Osteoblast (primary cell): ENCODE data around the gene COL16A1. TPM values are rescaled to one million over a fixed set of nuclear protein-coding genes. Genes with fewer than 3 reads are reported as not detected.

Experiments used
- DNase-seq: peaks from one replicate; pipeline ENCODE4 v3.0.0; 2011; ENCODE audit warnings: low spot score, mixed read lengths; ENCODE audit not compliant: insufficient read length; ENCODE audit errors: missing footprints
- H2AFZ ChIP-seq: 2 replicates; pipeline ENCODE4 v1.6.0; 2011; ENCODE audit warnings: mild to moderate bottlenecking, low read length
- H3K27ac ChIP-seq: 2 replicates; pipeline ENCODE4 v1.5.1; 2011; ENCODE audit warnings: mild to moderate bottlenecking, low read depth, low read length, moderate library complexity
- H3K27me3 ChIP-seq: 2 replicates; pipeline ENCODE4 v1.6.0; 2012; ENCODE audit warnings: mild to moderate bottlenecking, control low read depth, inconsistent platforms, low read length, moderate library complexity; ENCODE audit not compliant: insufficient read depth
- H3K36me3 ChIP-seq: 2 replicates; pipeline ENCODE4 v1.5.1; 2011; ENCODE audit warnings: mild to moderate bottlenecking, low read length, control low read depth, moderate library complexity; ENCODE audit not compliant: insufficient read depth
- H3K4me1 ChIP-seq: 2 replicates; pipeline ENCODE4 v1.5.1; 2011; ENCODE audit warnings: mild to moderate bottlenecking, low read length, control low read depth, moderate library complexity; ENCODE audit not compliant: insufficient read depth
- H3K4me2 ChIP-seq: 2 replicates; pipeline ENCODE4 v1.6.0; 2011; ENCODE audit warnings: mild to moderate bottlenecking, low read length; ENCODE audit not compliant: insufficient read depth
- H3K4me3 ChIP-seq: fragments of 200-600 bp; sonication (generic); 3 replicates; pipeline ENCODE4 v1.5.1; 2012; ENCODE audit warnings: mild to moderate bottlenecking, low read length, inconsistent platforms; ENCODE audit not compliant: insufficient read depth
- H3K79me2 ChIP-seq: 2 replicates; pipeline ENCODE4 v1.6.0; 2012; ENCODE audit warnings: mild to moderate bottlenecking, low read length, control low read depth, inconsistent platforms; ENCODE audit not compliant: insufficient read depth
- H3K9me3 ChIP-seq: 2 replicates; pipeline ENCODE4 v1.5.1; 2011; ENCODE audit warnings: low read depth, low read length, control low read depth
- H4K20me1 ChIP-seq: 2 replicates; pipeline ENCODE4 v1.6.0; 2012; ENCODE audit warnings: mild to moderate bottlenecking, low read length, control low read depth; ENCODE audit not compliant: insufficient read depth
- CTCF ChIP-seq: IDR thresholded peaks from 2 replicates; pipeline ENCODE4 v1.5.1; 2011; ENCODE audit warnings: mild to moderate bottlenecking, low read depth, low read length, moderate library complexity; ENCODE audit errors: extremely low read depth
- total RNA-seq: library from RNA; depleted of rRNA; stranded (reverse); fragments of >200 nt; gene quantifications from 2 replicates; pipeline ENCODE4 v1.2.3, GENCODE V29; 2012

Gene COL16A1
- total RNA-seq, 1 donor = 197 TPM

GRCh38 chr1:31732343-31732742, 28.5 kb upstream of the COL16A1 start:
- no peaks in the 10 kb centered on the region for H3K79me2 ChIP-seq
- no peaks in the 10 kb centered on the region for H3K27me3 ChIP-seq
- H3K4me1 ChIP-seq = peaks cover 5% of the 10 kb centered on the region
- TF ChIP-seq CTCF = no peak
- no peak overlapping the region for H2AFZ ChIP-seq
- peaks cover 4% of the 10 kb centered on the region for H3K36me3 ChIP-seq
- no peaks in the 10 kb centered on the region for H3K9me3 ChIP-seq
- H3K4me3 ChIP-seq = no peak overlapping the region
- no peak overlapping the region for H3K4me2 ChIP-seq
- no peak overlapping the region for H3K27ac ChIP-seq
- no peak for DNase-seq
- no peaks in the 10 kb centered on the region for H4K20me1 ChIP-seq

- Histone ChIP-seq H3K79me2 (no peaks in the 10 kb centered on the region), H3K36me3 (peaks cover 4% of the 10 kb centered on the region), H4K20me1 (peaks cover 5% of the 10 kb centered on the region)
Measured at GRCh38 chr1:31731049-31731565, 27.3 kb upstream of the COL16A1 start.

GRCh38 chr1:31730336-31731048, 26.7 kb upstream of the COL16A1 start:
- TF ChIP-seq CTCF = no peak
- H3K36me3 ChIP-seq = peaks cover 4% of the 10 kb centered on the region
- H3K79me2 ChIP-seq = no peaks in the 10 kb centered on the region
- H3K27me3 ChIP-seq = no peaks in the 10 kb centered on the region
- no peak overlapping the region for H3K27ac ChIP-seq
- H3K4me3 ChIP-seq = no peak overlapping the region
- peaks cover 5% of the 10 kb centered on the region for H3K4me1 ChIP-seq
- H2AFZ ChIP-seq = no peak overlapping the region
- H4K20me1 ChIP-seq = peaks cover 5% of the 10 kb centered on the region
- no peaks in the 10 kb centered on the region for H3K9me3 ChIP-seq
- no peak overlapping the region for H3K4me2 ChIP-seq
- DNase-seq = peak; percentile 89

More at GRCh38 chr1:31731049-31731565, 27.3 kb upstream of the COL16A1 start:
- peak; percentile 82 for DNase-seq
- H2AFZ ChIP-seq = no peak overlapping the region
- no peaks in the 10 kb centered on the region for H3K27me3 ChIP-seq
- H3K4me1 ChIP-seq = peaks cover 5% of the 10 kb centered on the region
- H3K4me3 ChIP-seq = no peak overlapping the region
- H3K27ac ChIP-seq = no peak overlapping the region
- H3K4me2 ChIP-seq = no peak overlapping the region
- TF ChIP-seq CTCF = no peak
- H3K9me3 ChIP-seq = no peaks in the 10 kb centered on the region

GRCh38 chr1:31727849-31728248, 24.0 kb upstream of the COL16A1 start:
- Histone ChIP-seq H3K4me1 (no peaks in the 10 kb centered on the region), H2AFZ (no peak overlapping the region), H3K4me2 (no peak overlapping the region), H3K27me3 (no peaks in the 10 kb centered on the region), H3K79me2 (no peaks in the 10 kb centered on the region), H3K4me3 (no peak overlapping the region), H4K20me1 (peaks cover 20% of the 10 kb centered on the region), H3K27ac (no peak overlapping the region), H3K36me3 (peaks cover 4% of the 10 kb centered on the region), H3K9me3 (no peaks in the 10 kb centered on the region)
- no peak for DNase-seq
- TF ChIP-seq CTCF = no peak
